ENCODE data around the gene SLC30A1.
"Not testable (repeated sequence)": the region's sequence is repeated elsewhere in the genome, so short reads cannot be mapped to it uniquely, and the experiment has no call there.

Gene SLC30A1, protein sequence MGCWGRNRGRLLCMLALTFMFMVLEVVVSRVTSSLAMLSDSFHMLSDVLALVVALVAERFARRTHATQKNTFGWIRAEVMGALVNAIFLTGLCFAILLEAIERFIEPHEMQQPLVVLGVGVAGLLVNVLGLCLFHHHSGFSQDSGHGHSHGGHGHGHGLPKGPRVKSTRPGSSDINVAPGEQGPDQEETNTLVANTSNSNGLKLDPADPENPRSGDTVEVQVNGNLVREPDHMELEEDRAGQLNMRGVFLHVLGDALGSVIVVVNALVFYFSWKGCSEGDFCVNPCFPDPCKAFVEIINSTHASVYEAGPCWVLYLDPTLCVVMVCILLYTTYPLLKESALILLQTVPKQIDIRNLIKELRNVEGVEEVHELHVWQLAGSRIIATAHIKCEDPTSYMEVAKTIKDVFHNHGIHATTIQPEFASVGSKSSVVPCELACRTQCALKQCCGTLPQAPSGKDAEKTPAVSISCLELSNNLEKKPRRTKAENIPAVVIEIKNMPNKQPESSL

DNA sequence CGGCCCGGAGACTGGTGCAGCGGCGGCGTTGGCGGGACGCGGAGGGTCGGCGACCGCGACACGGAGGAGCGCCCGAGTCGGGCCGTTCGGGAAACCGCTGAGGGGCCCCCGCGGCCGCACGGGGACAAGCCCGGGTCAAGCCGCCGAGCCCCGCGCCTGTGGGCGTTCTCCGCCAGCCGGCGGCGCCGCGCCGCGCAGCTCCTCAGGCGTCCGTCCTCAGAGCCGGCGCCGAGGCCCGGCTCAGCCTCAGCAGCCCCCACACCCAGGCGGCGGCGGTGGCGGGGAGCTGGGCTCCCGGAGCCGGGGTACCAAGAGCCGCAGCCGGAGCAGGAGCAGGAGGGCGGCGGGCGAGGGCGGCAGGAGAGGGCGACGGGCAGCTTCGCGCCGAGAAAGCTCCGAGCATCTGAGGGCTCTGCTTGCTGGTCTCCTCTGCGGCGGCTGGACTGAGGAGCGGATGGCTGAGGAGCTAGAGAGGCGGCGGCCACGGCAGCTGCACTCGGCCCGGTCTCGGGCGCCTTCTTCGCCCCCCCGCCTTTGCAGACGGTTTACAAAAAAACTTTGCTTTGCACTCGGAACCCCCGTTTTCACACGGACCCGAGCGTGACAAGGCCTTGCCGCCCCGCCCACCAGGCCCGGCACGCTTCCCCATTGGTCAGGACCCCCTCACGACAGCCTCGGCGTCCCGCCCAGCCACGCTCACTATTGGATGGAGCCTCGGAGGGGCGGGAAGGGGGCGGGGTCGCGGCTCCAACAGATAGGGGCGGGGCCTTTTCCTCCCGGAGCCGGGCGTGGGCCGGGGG, at the start of gene SLC30A1:
SLC30A1 (minus strand) TSS at position 522 of the 800 bp plus-strand sequence. CDS start 549 bp downstream, outside the sequence.
- FAIRE-seq = no peak

DNA sequence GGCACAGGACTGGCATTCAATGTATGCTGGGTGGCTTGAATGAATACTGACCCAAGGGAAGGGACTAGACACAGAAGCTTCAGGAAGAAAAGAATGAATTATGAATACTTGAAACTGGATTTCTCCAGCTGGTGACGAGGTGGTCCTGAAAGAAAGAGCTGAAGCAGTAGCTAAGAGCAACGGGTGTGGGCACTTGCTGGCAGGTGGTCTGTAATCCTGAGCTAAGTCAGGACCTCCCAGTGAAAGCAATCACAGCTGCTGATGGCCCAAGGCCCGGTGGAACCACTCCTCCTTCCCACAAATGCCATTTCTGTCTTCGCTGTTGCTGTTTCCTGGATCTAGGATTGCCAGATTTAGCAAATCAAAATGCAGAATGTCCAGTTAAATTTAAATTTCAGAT, 49.5 kb upstream of the SLC30A1 start:
- FAIRE-seq = no peak

DNA sequence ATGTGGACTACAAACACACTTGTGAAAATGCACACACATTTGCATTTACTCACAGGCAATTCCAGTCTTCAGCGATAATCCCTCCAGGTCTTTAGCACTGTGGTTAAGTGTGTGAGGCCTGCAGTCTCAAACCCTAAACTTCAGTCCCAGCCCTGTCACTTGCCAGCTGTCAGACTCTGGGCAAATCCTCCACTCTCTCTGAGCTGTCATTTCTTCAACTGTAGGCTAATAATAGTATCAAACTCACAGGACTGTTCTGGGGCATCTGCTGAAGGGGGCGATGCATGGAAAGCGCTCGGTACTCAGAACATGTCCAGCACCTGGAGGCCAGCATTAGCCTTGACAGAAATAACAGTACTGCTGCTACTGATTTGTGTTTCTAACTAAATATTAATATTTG, 48.3 kb upstream of the SLC30A1 start:
- no peak for FAIRE-seq

DNA sequence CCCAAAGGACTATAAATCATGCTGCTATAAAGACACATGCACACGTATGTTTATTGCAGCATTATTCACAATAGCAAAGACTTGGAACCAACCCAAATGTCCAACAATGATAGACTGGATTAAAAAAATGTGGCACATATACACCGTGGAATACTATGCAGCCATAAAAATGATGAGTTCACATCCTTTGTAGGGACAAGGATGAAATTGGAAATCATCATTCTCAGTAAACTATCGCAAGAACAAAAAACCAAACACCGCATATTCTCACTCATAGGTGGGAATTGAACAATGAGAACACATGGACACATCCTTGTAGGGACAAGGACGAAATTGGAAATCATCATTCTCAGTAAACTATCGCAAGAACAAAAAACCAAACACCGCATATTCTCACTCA, 46.9 kb upstream of the SLC30A1 start:
- FAIRE-seq = not testable (repeated sequence)

DNA sequence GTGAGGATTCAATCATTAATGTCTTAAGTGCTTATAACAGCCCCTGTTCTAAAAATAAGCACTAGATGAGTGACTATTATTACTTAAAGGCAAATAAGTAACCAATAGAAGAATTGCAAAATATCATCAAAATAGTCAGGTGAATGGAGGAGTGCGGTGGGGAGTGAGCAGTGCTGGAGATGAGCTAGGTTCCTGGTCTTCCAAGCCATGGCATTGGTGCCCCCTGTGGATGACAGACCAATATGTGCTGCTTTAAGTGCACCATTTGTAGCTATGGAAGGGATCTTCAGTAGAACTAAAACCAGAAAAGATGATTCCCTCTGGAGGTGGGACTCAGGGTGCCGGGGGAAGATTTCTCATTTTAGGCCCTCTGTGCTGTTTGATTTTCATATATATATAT, 46.1 kb upstream of the SLC30A1 start:
- FAIRE-seq = no peak

DNA sequence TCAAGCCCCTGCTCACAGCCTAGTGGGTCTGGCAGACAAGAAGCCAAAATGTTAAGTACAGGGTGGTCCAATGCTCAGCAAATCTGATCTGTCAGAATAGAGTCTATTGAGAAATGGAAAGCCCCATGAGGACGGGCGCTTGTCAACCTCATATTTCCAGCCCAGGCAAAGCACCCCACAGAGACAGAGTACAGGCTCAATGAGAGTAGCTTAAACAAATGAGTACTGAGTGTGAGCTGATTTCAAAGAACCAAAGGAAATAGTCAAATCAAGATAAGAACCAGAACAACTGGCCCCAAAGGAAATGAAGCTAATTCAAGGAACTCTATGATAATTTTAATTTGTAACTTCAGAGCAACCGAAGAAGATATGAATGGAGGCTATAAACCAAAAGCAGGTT, 44.6 kb upstream of the SLC30A1 start:
- FAIRE-seq = no peak

DNA sequence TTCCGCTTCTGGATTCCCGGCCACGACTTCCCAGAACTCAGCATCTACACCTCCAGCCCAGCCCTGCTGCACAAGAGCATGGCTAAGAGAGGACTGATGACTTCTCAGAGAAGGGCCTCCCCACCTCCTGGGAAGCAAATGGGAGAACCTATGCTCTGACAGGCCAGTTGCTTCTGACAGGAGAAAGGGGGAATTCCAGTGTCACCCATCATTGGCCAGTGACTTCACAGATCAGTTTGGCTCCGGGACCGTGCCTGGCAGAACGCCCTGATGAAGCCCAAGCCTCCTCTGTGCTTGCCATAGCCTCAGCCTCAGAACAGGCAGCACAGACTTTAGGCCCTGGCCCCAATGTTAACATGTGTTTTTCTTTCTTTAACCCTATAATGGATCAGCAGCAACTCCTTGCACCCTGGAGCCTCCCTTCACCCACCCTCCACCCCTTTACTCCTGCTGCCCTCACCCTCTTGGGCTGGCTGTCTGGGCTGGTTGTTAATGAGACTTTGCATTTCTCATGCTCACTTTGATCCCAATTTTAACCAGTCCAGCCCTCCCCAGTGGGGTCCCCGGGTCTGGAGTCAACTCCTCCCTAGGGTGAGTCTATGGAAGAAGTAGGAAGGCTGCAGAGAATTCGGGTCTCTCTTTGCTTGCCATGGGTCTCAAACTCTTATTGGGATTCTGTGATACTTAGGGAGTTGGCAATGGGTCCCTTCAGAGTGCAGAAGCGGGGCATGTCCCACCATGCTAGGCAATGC, 42.7 kb upstream of the SLC30A1 start:
- no peak for FAIRE-seq

DNA sequence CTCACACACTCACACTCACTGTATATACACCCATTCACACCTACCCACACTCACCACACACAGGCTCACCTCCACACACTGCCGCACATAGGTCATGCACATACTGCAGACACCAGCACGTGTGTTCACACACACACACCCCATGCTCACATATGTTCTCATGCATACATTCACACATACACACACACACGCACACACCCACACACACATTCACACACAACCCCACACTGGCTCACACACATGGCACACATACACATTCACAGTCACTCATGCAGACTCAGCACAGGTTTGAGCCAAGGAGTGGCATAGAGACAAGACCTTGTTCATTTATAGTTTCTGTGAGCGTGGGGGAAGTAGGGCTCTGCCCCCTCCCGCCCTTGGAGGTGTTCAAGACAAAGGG, 41.1 kb upstream of the SLC30A1 start:
- FAIRE-seq = no peak

DNA sequence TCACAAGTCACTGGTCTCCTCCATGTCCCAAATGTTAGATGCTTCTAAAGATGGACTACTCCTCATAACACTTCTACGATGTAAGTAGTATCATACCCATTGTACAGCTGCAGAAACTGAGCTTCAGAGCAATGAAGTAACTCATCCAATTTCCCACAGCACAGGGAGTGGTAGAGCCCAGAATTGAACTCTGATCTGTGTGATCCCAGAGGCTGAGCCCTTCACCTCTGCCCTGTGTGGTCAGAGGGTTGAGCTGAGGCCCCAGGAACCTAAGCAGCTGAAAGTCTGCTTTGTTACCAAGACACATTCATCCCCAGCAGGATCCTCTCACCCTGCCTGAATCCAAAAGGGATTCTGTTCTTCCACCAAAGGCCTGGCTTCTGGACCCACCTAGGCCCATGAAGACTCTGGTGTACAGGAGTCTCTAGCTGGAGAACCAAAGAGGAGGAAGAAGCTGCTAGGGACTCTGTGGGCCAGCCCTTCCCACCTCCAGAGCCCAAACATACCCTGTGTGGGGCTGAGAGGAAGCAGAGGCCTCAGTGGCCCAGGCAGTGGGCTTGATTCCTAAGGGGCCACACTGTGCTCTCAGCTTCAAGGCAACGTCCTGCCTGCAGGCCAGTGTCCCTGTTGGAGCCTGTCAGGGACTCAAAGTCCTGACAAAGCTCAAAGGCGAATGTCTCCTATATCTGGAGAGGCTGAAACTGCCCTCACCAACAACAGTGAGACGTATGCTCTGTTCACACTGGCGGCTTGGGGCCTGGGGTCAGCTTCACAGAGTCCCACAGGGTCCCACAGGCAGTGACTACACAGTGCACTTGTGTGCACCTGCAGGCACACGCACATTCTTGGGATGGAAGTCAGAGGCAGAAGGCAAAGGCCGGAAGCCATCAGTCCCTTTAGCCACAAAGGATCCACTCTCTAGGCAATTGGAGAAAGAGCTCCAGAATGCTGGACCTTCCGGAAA, 40.4 kb upstream of the SLC30A1 start:
- FAIRE-seq = no peak

DNA sequence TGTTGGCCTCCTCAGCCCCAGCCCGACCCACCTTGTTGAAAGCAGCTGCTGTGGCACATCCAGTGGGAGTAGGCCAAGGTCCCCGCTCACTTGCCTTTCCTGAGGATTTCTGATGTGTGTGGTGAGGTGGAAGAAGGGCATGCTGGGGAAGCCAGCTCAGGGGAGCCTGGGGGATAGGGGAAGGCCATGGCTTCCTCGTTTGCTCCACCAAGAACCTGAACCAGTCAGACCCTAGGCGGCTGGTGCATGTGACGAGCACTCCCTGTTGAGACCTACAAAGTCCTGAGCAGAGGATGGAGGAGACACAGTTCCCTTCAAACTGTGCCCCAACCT, 38.0 kb upstream of the SLC30A1 start:
- no peak for FAIRE-seq

DNA sequence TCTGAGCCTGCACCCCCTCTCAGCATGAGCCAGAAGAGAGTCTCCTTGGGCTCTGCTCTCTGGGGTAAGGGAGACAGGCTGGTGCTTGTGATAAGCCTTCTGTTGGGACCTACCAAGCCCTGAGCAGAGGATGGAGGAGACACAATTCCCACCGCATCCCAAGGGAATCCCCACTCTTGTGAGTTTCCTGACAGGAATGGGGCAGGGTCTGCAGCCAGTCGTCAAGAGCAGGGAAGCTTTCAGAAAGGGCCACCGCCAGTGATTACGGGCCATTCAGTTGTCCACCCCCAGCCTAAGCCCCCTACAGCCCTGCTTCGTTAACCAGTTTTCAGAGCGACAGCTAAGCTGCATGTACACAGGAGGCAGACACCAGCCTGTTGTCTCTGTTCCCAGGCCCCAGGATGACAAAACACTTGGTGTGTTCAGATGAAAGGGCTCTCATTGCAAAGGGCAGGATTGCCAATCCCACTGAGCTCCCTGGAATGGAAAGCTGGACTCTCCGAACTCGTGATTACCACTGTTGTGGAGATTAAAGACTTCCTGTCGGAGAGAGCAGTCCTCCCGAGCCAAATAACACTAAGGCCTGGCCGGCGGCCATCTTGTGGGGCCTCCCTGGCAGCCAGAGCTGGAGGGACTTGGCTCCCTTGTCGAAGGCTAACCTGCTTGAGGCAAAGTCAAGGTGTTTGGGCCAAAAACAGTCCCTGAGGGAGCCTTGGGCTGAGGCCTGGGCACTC, 37.4 kb upstream of the SLC30A1 start:
- FAIRE-seq = no peak

DNA sequence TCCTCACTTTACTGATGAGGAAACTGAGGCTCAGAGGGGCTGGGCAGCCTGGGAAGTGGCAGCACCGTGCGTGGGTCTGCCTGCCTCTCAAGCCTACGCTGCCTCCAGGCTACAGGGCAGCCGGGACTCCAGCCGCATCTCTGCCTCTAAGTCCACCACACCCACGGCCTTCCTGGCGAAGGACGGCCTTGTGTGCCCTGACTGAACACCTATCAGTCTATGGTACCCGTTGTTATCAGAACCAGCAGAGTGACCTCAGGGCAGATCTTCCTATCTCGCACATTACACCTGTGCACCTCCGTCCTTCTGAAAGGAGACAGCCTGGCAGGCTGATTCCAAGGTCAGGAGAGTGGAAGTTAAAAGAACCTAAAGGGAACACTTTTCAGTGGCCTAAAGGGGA, 35.7 kb upstream of the SLC30A1 start:
- no peak for FAIRE-seq

DNA sequence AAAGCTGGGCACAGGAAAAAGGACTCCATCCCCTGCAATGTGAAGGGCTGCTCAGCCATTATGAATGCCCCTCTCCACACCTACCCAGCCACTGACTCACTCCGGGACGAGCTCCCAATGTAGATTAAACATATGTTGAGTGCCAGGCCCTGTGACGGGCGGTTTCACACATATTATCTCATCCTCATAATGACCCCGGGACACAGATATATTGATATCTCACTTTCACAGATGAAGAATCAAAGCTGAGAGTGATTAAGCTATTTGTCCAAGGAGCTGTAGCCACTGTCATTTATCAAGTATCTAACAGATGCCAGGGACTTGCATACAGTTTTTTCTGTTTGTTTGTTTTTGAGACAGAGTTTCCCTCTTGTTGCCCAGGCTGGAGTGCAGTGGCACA, 35.0 kb upstream of the SLC30A1 start:
- no peak for FAIRE-seq

DNA sequence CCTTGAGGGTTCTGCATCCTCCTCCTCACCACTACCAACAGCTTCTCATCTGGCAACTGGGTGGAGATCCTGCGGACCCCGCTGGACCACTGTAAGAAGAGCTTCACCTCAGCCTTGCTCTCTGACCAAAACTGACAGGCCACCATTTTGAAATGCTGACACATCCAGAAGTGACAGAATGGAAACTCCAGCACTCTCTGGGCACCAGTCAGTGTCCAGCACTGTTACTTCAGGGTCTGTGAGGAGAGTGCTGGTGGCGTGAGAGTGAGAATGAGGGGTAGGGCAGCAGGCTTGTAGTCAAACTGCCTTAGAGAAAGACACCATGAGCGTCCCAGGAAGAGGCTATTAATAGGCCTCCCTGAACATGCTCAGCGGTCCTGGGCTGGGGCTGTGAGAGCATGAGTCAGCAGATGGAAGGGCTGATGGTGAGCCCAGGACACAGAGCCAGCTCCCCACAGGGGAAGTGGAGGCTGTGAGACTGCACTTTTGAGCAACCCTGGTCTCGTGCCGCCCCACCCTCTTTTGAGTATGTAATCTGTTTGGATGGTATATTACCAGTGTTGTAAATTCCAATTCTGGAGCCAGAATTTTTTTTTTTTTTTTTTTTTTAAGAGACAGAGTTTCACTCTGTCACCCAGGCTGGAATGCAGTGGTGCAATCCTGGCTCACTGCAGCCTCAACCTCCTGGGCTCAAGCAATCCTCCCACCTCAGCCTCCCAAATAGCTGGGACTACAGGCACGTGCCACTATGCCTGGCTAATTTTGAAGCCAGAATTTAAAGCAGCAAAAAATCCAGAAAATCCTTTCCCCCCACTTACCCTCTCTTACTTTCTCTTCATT, 34.4 kb upstream of the SLC30A1 start:
- no peak for FAIRE-seq

DNA sequence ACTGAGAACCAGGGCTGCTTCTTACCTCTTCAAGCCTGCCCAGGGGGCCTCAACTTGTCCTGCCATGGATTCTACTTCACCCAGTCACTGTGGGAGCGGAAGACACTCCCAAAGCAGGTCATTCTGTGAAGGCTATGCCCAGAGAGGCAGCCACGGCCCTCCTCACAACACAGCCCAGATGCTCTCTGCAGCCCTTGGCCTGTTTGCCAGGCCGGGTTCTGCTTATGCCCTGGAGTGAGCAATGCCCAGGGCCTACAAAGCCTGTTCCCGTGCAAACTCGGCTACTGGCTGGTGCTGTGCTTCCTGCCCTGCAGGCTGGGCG, 33.8 kb upstream of the SLC30A1 start:
- FAIRE-seq = no peak

DNA sequence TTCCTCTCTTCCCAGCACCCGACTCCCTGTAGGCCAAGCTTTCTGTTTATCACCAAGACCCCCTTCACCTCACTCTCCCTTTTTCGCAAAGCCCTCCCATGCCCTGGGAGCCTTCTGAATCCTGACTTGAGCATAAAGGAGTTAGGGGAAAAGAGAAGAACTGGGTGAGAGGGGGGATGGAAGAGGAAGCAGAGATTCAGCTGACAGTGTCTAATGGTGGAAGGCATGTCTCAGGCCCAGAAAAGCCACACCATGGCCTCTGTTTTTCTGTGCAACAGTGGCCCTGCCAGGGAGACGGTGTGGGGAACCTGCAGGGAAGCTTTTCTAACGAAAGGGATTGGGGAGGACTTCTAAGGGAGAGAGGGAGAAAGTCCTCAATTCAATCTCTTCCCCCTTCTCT, 32.9 kb upstream of the SLC30A1 start:
- no peak for FAIRE-seq

DNA sequence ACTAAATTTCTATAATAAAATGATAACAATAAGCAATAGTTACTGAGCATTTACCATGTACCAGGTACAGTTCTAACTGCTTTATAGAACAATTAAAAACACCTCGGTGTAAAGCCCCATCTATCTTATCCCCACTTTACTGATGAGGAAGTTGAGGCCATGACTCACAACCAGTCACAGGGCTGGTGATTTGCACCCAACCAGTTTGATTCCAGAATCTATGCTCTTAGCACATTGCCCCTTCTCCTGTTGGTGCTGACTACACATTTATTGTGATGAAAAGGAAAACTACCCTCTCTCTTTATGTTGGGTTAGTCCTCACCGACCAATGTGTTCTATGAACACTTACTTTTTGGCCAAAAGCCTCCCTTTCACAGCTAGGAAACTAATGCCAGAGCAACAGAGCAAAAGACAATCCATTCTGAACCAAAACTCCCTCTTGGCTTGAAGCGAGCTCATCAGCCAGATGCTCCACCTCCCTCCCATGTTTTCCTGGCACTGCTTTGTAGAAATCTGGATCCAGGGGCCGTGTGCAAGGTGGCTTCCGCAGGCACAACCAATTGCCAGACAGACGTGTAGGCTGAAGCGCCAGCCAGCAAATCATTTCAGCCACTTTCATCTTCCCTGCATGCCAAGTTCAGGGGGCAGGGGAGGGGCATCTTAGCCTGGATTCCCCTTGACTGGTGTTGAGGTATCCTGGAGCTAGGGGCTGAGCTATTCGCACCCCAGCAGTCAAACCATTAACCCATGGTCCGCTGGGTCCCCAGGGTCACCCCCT, 32.0 kb upstream of the SLC30A1 start:
- no peak for FAIRE-seq

DNA sequence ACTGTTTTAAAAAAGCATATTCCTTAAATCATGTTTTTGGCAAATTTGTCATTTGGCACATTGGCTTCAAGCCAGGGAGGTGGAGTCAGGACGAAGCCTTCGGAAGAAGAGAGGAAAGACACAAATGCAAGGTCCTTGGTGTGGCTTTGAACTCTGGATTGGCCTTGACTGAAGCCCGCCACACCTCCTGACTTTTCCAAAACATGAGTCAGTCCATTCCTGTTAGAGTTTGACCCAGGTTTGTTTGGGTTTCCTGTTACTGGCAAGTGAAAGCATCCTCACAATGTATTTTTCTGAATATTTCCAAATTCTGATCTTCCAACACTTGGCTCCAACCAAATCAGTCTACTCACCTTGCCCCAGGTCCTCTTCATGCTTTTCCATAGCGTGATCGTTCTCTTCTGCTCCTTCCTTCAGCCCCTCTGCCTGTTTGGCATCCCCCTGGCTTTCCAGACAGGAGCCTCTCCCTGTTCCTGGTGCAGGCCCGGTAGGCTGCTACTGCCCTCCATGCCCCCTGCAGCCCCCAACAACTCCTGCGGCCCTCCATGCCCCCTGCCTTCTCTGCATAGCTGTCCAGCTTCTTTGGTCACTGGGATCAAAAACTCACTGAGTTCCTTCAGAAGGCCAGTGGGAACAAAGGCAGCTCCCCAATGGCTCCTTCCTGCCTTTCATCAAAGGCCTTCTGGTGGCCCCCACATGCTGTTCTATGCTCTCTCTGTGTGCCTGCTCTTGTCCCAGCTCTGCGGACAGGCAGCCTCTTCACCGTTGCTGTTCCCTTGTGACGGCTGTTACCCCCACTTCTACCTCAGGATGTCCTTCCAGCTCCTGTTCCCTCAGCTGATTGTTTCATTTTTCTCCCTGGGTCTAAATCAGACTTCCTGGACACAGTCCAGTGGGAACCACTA, 30.4 kb upstream of the SLC30A1 start:
- FAIRE-seq = no peak
